Myocyte (in vitro differentiated cells): ENCODE results near the gene TMEM176A. TPM values are rescaled to one million over a fixed set of nuclear protein-coding genes. Genes with fewer than 3 reads are reported as not detected.

Source experiments
- DNase-seq: peaks from one replicate; pipeline ENCODE4 v3.0.0-alpha.2; 2012; ENCODE audit warnings: low read depth
- total RNA-seq: library from RNA; depleted of rRNA; stranded (reverse); fragments of >200 nt; gene quantifications from 2 replicates; pipeline ENCODE4 v1.2.3, GENCODE V29; 2014

Gene TMEM176A
- total RNA-seq, 1 donor from 2014 or later: not detected

DNA sequence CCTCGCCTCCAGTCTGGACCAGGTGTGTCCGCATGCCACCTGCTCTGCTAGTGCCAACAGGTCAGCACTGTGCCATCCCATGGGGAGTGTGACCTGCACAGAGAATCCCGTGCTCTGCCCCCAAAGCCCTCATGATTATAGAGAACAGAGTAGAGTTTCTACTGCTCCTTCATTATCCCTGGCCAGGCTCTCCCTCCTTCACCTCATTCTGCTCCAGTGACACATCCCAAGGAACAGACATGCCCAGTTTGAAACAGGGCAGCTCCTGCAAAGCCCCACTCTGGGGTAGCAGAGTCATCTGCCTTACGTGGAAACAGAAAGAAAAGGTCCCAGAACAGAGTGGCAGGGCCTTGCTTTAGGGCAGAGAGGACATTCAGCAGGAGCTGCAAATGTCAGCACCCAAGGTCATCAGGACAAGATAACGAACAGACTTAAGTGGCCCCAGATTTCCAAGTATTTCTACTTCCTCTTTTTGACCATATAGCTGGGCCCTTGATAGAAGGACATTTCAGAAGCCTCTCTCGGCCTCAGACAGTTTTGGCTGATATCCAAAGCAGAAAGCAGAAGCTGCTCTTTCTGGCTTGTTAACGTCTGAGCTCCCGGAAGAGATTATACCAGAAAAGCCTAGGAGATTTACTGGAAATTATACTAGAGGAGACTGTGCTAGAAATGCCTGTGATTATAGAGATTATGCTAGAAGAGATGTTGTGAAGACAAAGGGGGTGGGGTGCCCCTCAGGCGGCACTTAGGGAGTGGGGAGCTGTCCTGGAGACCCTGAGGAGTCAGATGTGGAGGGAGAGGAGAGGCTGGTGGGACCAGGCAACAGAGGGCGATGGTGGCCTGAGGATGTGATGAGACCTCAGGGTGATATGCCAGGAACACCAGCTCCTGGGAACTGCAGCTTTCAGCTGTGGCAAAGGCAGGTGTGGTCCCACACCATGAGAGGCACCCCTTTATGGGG, 13.0 kb upstream of the TMEM176A start:
- DNase-seq: no peak

DNA sequence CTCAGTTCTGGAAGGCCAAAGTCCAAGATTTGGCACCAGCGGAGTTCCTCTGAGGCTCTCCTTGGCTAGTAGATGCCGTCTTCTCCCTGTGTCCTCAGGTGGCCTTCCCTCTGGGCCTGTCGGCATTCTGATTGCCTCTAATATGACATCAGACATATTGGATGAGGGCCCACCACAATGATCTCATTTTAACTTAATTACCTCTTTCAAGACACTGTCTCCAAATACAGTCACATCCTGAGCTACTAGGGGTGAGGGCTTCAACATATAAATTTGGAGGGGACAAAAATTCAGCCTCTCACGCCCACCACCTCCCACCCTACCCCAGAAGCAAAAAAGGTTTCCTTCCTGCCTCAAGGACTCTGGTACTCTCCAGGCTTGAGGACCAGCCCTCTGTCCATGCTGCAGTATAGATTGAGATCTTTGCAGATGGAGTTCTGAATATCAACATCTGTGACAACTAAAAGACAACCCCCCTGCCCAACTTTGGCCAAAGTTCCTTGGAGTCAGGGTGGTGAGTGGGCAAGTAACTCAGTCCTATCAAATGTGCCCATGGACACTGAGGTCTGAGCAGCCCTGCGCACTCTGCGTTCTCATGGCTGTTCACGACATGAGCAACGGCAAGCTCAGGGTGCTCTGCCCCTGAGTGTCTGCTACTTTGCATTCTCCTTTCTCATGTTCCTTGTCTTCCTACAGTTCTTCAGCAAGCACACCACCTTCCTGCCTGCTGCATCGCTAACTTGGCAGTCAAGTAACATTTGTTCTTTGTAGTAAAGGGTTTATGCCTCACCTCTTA, 11.9 kb upstream of the TMEM176A start:
- DNase-seq: no peak

DNA sequence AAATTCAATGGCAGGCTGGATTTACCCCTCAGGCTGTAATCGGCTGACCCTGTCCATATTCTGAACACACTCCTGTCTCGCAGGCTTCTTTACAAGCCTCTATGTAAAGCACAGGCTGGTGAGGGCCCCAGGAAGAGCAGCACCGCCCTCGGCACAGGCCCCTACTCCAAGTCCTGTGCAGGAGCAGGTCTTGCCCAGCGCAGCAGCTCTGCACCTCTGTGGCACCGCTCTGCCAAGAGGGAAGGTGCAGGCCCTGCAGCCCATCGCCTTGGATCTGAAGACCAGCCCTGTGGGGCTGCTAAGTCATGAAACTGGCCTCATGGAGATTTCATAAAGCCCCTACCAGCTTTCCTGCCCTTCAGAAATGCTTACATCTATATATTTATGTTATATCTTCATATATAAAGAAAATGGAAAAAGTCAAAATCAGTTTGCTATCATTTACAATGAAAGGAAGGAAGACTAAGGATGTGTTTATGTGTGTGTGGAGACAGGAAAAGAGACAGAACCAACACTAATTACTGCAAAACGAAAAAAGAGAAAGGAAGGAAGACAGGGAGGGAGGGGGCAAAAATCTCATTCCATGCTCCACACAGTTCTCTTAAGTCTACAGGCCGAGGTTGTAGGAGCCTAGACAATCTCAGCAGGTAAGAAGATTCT, 10.0 kb upstream of the TMEM176A start:
- DNase-seq: no peak

DNA sequence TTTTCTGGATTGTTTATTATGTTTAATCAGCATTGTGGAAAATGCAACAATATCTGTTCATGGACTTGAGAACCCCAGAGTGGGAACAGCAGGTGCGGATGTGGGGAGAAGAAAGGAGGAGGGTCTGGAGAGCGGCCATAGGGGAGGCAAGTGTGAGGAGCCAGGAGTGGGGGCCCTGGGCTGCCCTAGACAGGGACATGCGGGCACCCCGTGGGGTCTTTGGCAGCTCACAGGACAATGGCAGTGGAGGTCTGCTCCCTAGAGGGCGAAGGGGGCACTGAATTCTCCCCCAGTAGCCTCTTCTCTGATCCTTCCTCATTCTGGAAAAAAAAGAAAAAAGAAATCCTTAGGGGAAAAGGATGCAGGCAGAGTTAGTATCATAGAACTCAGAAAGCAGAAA, 9.3 kb upstream of the TMEM176A start:
- DNase-seq: no peak

DNA sequence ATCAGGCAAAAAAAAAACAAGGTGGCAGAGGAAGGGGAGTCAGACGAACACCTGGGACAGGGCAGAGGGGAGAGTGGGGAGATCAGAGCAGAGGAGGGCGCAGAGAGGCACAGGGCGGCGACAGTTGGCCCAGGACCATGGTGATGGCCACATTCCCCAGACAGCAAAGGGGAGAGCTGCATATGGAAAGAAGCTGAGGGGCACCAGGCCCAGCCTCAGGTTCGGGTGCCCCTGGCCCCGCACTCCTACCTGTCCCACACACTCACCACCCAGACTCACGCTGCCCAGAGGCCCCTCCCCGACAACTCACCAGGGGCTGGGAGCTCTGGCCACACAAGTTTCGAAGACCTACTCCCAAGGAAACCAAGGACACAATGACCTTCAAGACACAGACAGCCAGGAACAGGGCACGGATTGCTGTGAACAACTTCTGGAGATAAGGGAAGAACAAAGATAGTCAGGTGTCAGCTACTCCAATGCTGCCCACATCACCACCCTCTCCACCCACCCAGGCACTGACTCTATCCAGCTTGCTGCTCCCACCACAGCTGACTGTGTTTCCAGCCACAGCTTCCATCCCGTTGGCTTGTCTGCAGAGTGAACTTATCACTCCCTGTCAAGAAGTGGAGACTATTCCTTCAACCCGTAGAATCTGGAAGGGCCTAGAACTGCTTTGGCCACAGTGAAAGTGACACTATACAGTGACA, 8.7 kb upstream of the TMEM176A start:
- no peak for DNase-seq

DNA sequence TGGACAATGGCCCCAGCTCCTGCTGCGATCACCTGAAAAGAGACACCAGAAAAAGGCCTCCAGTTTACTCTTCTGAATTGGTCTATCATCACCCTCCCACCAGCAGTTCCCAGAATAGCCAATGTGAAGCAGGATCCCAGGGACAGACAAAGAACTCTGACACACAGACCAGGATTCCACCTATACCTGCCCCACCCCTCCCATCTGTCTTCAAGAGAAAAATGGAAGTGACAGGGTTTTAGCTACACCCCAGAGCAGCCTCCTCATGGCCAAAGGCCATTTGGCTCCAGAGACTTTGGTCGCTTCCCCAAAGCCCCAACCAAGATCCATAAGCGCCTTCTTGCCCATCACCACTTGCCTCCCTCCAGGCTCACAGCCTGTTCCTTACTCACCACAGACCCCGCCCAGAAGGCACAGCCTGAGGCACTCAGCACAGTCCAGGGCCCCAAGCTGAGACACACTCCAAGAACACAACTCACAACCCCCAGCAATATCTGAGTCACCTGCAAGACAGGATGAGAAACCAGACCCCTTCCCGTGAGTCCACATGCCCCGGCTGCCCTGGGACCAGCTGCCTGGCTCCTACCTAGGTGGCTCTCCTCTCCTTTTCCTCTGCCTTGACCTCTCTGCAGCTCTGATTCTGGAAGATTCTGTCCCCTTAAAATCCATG, 6.9 kb upstream of the TMEM176A start:
- no peak for DNase-seq

DNA sequence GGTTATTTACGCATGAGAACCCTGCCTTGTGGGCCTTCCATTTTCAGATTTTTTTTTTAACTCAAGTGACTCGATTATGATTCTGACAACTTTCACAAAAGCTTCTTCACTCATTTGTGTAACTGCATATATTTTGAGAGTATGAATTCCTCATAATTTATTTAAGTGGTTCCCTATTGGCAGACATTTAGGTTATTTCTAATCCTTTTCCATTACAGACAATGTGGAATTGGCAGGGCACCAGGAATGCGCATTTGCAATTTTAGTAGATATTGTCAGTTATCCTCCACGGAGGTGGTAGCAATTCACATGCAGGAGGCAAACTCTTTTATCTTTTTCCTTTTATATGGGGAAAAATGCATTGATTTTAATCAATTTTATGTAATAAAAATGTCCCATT, 2.9 kb upstream of the TMEM176A start:
- DNase-seq: no peak

DNA sequence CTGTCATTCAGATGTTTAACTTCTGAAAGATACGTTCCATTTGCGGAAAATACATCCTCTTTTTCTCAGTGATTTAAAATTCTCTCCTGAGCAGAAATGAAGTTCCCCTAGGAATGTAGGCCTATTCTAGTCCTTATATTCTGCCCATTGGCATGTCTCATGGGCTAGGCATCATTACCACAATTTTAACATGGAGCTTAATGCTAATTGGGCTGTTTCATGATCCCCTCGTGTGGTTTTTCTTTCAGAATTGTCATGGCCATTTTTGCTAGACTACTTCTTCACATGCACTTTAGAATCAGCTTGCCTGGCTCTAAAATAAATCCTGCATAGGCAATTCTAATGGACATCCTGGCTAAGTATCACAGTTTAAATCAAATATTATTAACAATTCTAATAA, 1.4 kb upstream of the TMEM176A start:
- DNase-seq: no peak

DNA sequence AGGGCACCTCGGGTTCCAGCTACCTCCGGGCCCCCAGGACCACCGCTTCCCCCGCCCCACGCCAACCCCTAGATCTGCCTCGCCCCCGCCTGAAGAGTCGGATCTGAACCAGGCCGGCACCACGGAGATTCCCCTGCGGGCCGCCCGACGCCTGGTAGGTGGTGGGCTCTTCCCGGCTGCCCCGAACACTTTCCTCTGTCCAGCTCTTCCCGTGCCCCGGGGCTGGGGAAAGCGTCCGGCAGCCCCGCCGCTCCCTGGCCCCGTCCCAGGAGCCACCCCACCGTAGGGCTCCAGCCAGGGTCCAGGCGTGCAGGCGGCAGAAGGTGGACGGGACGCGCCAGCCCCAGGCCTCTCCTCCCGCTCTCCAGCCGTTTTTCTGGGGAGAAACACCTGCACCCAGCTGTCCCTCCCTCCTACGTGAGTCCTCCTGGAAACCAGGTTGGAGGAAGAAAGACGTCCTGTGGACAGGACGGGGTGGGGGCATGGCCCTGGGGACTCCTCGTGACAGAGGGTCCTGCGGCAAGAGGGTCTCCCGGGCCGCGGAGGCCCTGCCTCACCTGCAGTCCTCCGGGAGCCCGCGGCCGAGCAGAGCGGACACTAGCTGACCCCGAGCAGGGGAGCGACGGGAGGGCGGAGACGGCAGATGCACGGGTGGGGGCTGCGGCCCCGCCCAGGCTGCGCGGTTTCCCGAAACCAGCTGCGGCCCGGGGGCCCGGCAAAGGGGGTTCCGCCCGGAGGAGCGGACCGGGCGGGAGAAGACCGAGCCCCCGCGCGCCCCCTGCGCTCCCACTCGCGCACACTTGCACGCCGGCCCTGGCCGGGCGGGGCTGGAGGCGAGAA, 608 bp upstream of the TMEM176A start, which contains the start of gene TMEM176B:
TSS of gene TMEM176B (minus strand) at position 624 of the 840 bp plus-strand sequence. CDS start 3,795 bp downstream, outside the sequence.
- DNase-seq: no peak

DNA sequence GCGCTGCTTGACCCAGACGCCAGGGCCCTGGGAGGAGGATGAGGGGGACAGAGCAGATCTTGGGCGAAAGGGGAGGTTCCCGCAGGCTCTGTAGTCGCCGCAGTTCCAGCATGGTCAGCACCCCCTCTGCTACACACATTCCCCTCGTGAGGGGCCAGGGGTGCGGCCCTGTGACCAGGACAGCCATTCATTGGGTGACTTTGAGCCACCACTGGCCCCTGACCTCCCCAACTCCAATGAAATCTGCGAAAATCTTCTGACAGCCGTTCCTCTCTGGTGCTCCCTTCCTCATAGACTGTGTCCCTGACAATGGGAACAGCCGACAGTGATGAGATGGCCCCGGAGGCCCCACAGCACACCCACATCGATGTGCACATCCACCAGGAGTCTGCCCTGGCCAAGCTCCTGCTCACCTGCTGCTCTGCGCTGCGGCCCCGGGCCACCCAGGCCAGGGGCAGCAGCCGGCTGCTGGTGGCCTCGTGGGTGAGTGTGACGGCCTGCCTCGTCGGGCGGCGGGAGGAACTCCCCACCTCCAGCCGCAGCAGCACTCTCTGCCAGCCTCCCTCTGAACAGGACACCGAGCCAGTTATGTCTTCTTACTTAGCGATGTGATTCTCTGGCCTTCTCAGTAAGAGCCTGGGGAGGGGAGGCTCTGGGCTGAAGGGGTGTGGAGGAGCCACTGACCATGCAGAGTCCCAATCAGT, 825 bp downstream of the TMEM176A start:
- no peak for DNase-seq

DNA sequence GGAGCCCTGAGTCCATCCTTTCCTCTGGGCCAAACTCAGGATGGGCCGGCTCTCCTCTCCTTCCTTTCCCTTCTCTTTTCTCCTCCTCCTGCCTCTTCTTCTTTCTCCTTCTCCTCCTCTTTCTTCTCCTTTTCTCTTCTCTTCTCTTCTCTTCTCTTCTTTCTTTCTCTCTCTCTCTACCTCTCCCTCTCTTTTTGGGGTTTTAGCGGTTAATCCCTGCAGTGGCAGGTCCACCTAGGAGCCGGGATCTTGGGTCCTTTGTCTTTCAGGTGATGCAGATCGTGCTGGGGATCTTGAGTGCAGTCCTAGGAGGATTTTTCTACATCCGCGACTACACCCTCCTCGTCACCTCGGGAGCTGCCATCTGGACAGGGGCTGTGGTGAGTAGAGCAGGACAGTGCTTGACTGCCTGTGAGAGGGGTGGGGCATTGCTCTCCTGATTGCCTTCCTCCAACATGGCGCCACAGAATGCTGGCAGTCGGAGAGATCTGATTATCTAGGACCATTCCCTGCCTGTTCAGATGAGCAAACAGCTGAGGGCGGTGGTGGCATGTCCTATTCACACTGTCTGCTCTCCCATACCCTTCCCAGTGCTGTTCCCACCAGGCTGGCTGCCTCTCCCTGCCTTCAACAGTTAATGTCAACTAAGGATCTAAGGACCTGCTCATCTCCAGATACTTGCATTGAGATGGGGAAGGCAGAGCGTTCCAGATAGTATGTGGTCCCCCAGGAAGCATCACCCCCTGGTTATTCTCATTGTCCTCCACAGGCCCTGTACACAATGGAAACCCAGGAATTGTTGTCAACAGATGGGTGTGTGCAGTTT, 1.6 kb downstream of the TMEM176A start:
- DNase-seq: no peak

DNA sequence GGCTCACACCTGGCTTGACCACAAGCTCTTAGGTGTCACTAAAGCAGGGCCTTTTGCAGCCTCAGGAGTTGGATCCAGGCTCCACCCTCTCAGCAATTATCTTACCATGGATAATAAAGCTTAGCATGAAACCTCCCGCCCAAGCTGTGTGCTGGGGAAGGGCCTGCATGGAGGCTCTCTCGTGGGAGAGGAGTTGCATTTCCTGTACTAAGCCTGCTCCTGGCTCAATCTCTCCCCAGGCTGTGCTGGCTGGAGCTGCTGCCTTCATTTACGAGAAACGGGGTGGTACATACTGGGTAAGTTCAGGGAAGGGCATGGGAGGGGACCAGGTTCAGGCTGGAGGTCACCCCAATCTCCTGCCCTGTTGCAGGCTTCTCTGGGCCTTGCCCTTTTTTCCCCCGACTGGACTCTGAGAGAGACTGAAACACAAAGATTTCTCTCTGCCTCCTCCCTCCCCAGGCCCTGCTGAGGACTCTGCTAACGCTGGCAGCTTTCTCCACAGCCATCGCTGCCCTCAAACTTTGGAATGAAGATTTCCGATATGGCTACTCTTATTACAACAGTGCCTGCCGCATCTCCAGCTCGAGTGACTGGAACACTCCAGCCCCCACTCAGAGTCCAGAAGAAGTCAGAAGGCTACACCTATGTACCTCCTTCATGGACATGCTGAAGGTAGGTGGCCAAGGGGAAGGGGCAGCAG, 2.7 kb downstream of the TMEM176A start:
- no peak for DNase-seq

DNA sequence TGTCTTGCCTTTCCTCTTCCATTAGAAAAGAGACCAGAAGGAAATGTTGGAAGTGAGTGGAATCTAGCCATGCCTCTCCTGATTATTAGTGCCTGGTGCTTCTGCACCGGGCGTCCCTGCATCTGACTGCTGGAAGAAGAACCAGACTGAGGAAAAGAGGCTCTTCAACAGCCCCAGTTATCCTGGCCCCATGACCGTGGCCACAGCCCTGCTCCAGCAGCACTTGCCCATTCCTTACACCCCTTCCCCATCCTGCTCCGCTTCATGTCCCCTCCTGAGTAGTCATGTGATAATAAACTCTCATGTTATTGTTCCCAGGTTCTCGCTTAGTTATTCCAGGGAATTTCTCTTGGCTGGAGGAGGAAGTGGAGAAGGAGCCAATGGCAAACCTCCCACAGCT, 4.2 kb downstream of the TMEM176A start:
- no peak for DNase-seq

DNA sequence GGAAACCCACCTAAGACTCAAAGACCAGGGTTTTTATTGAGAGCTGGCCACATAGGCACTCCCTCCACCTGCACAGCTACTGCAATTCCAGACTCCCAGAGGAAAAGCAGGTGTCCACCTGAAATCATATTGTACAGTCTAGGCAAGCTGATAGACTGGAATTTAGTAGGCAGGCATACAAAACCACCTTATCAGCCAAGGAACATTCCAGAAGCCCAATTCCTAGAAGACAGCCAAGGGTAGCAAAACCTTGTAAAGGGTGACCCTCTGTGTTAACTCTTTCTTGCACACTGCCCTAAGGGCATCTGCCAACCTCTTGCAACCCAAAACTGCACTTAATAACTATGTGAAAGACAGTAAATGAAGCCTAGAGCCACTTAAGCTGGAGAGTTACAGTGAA, 5.3 kb downstream of the TMEM176A start:
- no peak for DNase-seq

DNA sequence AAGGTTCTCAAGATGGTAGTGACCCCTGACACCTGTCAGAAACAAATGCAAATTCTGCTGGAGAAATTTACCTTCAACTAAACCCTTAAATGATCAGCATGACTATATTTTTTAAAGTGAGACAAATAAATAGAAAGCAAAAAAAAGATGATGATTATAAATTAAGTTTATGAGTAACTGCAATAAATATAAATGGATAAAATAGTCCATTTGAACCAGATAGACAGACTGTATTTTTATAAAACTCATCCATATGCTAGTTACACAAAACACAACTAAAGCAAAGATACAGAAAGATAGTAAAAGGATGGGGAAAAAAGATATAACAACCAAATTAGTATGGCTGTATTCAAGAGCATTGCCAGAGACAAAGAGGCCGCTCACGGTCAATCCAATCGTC, 5.9 kb downstream of the TMEM176A start:
- no peak for DNase-seq

DNA sequence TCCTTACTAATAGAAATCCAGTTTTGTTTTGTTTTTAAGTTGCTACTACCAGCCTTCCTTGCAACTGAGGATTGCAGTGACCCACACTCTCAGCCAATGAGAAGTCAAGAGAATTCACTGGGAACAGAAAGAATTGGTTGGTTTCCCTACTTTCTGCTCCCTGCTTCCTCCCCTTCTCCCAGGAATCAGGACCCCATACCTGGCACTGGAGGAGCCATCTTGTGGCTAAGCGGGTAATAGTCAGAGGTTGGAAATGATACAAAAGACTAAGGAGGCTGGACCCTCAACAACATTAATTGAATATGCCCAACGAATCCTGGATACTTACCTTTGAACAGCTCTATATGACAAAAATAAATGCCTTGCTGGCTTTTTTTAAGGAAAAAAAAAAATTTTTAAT, 6.3 kb downstream of the TMEM176A start:
- DNase-seq: no peak
